GM12801 (cell line): ENCODE results near the gene KAT6B.

Experiments
- CTCF ChIP-seq: IDR thresholded peaks from one replicate; pipeline ENCODE4 v1.5.1; 2011; ENCODE audit warnings: control low read depth; ENCODE audit not compliant: insufficient read length; ENCODE audit errors: extremely low read depth

Gene KAT6B

GRCh38 chr10:74867351-74867750 lies 41.0 kb downstream of the KAT6B start:
- no peak for TF ChIP-seq CTCF

GRCh38 chr10:74868392-74868977 lies 42.1 kb downstream of the KAT6B start:
- TF ChIP-seq CTCF = no peak

- TF ChIP-seq CTCF = no peak
Observed at GRCh38 chr10:74869635-74870034, 43.2 kb downstream of the KAT6B start.

- no peak for TF ChIP-seq CTCF
Observed at GRCh38 chr10:74870191-74870590, 43.8 kb downstream of the KAT6B start.

DNA sequence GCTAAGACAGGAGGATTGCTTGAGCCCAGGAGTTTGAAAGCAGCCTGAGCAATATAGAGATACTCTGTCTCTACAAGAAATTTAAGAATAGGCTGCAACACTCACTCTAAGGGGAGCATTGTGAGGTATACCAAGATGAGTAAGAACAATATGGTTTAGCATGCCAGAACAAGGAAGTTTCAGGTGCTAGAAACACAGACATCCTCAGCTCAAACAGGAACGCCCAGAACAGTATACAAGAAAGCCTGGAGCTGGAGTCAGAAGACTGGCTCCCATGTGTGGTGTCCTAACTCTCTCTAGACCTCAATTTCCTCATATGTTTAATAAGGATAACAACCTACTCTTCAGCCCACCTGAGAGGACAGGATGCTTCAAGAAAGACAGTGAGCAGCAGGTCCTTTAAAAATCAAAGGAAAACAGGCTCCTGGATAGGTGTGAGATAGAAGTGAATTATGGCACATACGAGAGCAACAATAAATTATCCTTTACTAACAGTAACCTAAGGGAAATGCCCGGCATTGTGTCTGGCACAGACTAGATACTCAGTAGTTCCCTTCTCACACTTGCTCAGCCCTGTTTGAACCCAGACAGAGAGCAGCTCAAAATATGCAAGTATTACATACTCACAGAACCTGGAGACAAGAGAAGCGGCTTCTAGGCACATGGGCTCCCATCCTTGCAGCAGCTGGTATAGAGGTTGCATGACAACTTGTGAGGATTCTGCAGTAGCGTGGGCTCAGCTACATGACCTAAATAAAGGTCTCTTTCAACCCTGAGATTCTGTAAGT lies 45.4 kb downstream of the KAT6B start:
- no peak for TF ChIP-seq CTCF

DNA sequence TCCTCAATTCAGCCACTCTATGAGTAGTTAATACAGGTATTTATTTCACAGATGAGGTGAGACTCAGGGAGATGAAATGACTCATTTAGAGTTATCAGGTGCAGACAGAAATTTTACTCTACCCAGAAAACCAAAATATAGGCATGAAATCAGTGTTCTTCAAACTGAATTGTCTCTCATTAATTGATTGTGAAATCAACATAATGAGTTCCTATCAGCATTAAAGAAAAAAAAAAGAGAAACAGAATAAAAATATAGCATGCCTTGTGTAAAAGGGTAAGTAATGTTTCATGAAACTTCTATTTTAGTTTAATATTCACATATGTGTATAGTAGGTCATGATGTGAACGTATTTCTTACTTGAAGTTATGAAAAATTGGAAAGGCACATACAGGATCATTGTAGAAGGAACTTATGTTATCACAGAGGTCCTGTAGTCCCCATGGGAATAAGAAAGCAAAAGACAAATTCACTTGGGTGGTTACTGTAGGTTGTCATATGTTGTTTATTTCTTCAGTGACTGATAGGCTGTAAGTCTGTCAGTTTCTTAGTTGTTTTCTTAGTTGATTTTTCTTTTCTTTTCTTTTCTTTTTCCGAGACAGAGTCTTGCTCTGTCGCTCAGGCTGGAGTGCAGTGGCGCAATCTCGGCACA lies 47.5 kb downstream of the KAT6B start:
- TF ChIP-seq CTCF = no peak

DNA sequence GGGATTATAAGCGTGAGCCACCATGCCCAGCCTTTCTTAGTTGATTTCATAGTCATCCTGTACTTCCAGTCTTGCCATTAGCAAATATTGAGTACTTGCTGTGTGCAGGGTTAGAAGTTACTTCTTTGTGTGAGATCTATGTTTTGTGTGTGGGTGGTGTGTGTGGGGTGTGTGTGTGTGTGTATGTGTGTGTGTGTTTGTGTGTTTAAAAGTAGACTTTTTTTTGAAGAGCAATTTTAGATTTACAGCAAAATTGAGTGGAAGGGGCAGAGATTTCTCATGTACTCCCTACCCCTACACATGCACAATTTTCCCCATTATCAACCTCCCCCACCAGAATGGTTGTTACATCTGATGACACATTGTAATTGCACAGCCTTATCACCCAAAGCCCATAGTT lies 48.2 kb downstream of the KAT6B start:
- no peak for TF ChIP-seq CTCF
